Measurements from ENCODE around the gene CEMP1. TPM values are rescaled to one million over a fixed set of nuclear protein-coding genes. Genes with fewer than 3 reads are reported as not detected.
A peak's percentile ranks its signal among the peaks of the same experiment; 100 is the strongest.
"Not testable (repeated sequence)": the region's sequence is repeated elsewhere in the genome, so short reads cannot be mapped to it uniquely, and the experiment has no call there.

CEMP1 gene
- polyA plus RNA-seq, 4 donors, result 0.66 to 23.1 (median 1.1) TPM

DNA sequence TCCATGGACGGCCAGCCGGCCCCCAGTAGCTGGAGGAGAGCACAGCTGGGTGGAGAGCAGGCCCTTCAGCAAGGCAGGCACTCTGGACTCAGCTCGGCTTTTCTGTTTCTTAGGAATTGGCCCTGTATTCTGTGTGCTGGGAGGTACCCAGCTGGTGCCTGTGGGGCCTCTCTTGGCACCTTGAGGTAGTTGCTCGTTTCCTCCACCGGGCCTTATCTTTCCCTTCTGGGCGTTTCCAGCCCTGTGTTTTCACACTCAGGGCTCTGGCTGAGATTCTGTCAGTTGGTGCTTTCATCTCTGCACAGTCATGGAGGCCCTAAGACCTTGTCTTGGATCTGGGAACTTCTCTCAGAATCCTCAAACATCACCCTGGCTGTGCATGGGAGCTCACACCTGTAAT is 36.3 kb upstream of the CEMP1 start:
- not testable (repeated sequence) for H3K36me3 ChIP-seq (ENCODE audit: control insufficient read depth in 3 of 3, insufficient read depth in 2 of 3, low read depth in 1 of 3, low read length in 3 of 3); H3K4me3 ChIP-seq (ENCODE audit: low read depth in 1 of 3, low read length in 3 of 3); DNase-seq; H3K27ac ChIP-seq (ENCODE audit: low read depth in 1 of 3, low read length in 2 of 3); FAIRE-seq; H3K9me3 ChIP-seq (ENCODE audit: control insufficient read depth in 2 of 2, insufficient read depth in 1 of 2, low read depth in 1 of 2, low read length in 1 of 2); H3K27me3 ChIP-seq (ENCODE audit: control insufficient read depth in 3 of 3, insufficient read depth in 3 of 3, low read length in 3 of 3); H3K4me1 ChIP-seq (ENCODE audit: control insufficient read depth in 3 of 3, insufficient read depth in 2 of 3, low read depth in 1 of 3, low read length in 2 of 3)
- WGBS, 3 donors, result no CpG with 5 or more reads among the region's 6 CpGs

DNA sequence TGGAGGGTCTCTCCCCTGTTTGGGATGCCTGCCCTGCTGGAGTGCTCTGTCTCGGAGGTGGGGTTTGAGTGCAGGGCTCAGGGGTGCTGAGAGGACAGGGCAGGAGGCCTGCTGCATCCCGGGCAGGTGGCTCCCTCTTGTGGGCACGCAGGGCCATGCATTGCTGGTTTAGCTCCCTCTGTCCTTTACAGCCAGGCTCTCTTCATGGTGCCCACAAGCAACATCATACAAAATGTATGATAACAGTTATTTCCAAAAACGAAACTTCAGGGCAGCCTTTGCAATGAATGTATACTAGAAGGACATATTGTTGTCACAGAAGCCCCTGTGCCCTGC is 29.6 kb upstream of the CEMP1 start:
- H3K27me3 ChIP-seq (ENCODE audit: control insufficient read depth in 3 of 3, insufficient read depth in 3 of 3, low read length in 3 of 3); H3K9me3 ChIP-seq (ENCODE audit: control insufficient read depth in 2 of 2, insufficient read depth in 1 of 2, low read depth in 1 of 2, low read length in 1 of 2); H3K4me1 ChIP-seq (ENCODE audit: control insufficient read depth in 3 of 3, insufficient read depth in 2 of 3, low read depth in 1 of 3, low read length in 2 of 3); H3K4me3 ChIP-seq (ENCODE audit: low read depth in 1 of 3, low read length in 3 of 3); H3K27ac ChIP-seq (ENCODE audit: low read depth in 1 of 3, low read length in 2 of 3); DNase-seq; FAIRE-seq; H3K36me3 ChIP-seq (ENCODE audit: control insufficient read depth in 3 of 3, insufficient read depth in 2 of 3, low read depth in 1 of 3, low read length in 3 of 3): not testable (repeated sequence)
- 0 to 14% (median 4%) methylated on average over 1 to 2 of the region's 4 CpGs for WGBS, 3 donors

DNA sequence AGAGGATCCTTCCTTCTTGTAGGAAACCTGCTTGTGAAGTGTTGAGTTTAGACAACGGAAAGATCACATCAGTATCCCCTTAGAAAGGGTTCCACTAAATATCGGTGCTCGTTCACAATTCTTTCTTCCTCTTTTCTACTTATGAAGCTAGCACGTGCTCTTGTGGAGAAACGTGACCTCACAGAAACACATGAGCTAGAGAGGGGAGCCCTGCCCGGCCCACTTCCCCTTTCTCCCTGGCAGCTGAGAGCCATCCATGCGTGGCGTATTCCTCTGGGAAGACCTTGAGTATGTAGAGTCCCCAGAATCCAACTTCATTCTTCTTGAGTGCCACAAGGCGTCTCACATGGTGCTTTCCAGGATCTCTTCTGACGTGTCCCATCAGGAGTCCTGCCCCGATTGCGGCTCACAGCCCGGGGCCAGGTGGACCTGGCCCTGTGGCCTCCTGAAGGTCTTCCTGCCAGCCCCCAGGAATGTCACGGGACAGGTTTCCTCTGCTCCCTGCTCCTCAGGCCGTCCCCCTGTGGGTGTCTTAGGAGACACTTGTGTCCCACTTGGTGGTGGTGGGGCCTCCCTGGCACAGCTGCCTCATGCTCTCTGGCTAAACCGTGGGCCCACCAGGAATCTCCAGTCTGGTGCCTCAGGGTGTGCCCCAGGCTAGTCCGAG is 29.1 kb upstream of the CEMP1 start:
- not testable (repeated sequence) for H3K27ac ChIP-seq (ENCODE audit: low read depth in 1 of 3, low read length in 2 of 3); FAIRE-seq; H3K4me1 ChIP-seq (ENCODE audit: control insufficient read depth in 3 of 3, insufficient read depth in 2 of 3, low read depth in 1 of 3, low read length in 2 of 3); H3K27me3 ChIP-seq (ENCODE audit: control insufficient read depth in 3 of 3, insufficient read depth in 3 of 3, low read length in 3 of 3); H3K36me3 ChIP-seq (ENCODE audit: control insufficient read depth in 3 of 3, insufficient read depth in 2 of 3, low read depth in 1 of 3, low read length in 3 of 3); DNase-seq; H3K4me3 ChIP-seq (ENCODE audit: low read depth in 1 of 3, low read length in 3 of 3); H3K9me3 ChIP-seq (ENCODE audit: control insufficient read depth in 2 of 2, insufficient read depth in 1 of 2, low read depth in 1 of 2, low read length in 1 of 2)
- WGBS, 3 donors, result 69 to 89% (median 84%) methylated on average over 6 to 10 of the region's 17 CpGs

DNA sequence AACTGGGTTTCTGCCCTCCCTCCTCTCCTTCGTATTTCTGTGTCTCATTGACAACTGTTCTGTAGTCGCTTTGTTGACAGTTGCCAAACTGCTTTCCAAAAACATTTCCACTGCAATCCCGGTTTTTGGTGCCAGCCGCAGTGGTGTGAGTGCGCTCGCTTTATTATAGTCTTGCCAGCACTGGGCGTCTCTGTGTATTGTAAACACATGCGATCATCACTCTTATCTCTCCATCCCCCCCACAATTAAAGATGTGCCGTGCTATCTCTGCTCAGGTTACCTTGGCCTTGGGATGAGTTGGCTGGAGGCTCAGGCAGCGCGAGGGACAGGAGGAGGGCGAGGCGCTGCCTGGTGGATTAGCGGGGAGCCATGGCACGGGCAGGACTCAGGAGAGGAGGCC is 25.9 kb upstream of the CEMP1 start:
- not testable (repeated sequence) for H3K4me1 ChIP-seq (ENCODE audit: control insufficient read depth in 3 of 3, insufficient read depth in 2 of 3, low read depth in 1 of 3, low read length in 2 of 3); H3K27ac ChIP-seq (ENCODE audit: low read depth in 1 of 3, low read length in 2 of 3); DNase-seq; H3K27me3 ChIP-seq (ENCODE audit: control insufficient read depth in 3 of 3, insufficient read depth in 3 of 3, low read length in 3 of 3); H3K4me3 ChIP-seq (ENCODE audit: low read depth in 1 of 3, low read length in 3 of 3); FAIRE-seq; H3K36me3 ChIP-seq (ENCODE audit: control insufficient read depth in 3 of 3, insufficient read depth in 2 of 3, low read depth in 1 of 3, low read length in 3 of 3); H3K9me3 ChIP-seq (ENCODE audit: control insufficient read depth in 2 of 2, insufficient read depth in 1 of 2, low read depth in 1 of 2, low read length in 1 of 2)
- 85 to 96% (median 86%) methylated on average over 4 to 5 of the region's 15 CpGs for WGBS, 3 donors

- H3K27ac ChIP-seq (ENCODE audit: low read depth in 1 of 3, low read length in 2 of 3); H3K36me3 ChIP-seq (ENCODE audit: control insufficient read depth in 3 of 3, insufficient read depth in 2 of 3, low read depth in 1 of 3, low read length in 3 of 3); H3K9me3 ChIP-seq (ENCODE audit: control insufficient read depth in 2 of 2, insufficient read depth in 1 of 2, low read depth in 1 of 2, low read length in 1 of 2); H3K4me3 ChIP-seq (ENCODE audit: low read depth in 1 of 3, low read length in 3 of 3); H3K4me1 ChIP-seq (ENCODE audit: control insufficient read depth in 3 of 3, insufficient read depth in 2 of 3, low read depth in 1 of 3, low read length in 2 of 3); H3K27me3 ChIP-seq (ENCODE audit: control insufficient read depth in 3 of 3, insufficient read depth in 3 of 3, low read length in 3 of 3); FAIRE-seq; DNase-seq: not testable (repeated sequence)
- no CpG with 5 or more reads among the region's 13 CpGs for WGBS, 3 donors
Observed at GRCh38 chr16:2554709-2555425, 23.7 kb upstream of the CEMP1 start.

GRCh38 chr16:2551420-2551889 is 20.2 kb upstream of the CEMP1 start:
- peak; percentile 19 to 48 for DNase-seq
- not testable (repeated sequence) for H3K27me3 ChIP-seq (ENCODE audit: control insufficient read depth in 3 of 3, insufficient read depth in 3 of 3, low read length in 3 of 3); H3K36me3 ChIP-seq (ENCODE audit: control insufficient read depth in 3 of 3, insufficient read depth in 2 of 3, low read depth in 1 of 3, low read length in 3 of 3); H3K4me3 ChIP-seq (ENCODE audit: low read depth in 1 of 3, low read length in 3 of 3); H3K9me3 ChIP-seq (ENCODE audit: control insufficient read depth in 2 of 2, insufficient read depth in 1 of 2, low read depth in 1 of 2, low read length in 1 of 2); H3K4me1 ChIP-seq (ENCODE audit: control insufficient read depth in 3 of 3, insufficient read depth in 2 of 3, low read depth in 1 of 3, low read length in 2 of 3); FAIRE-seq
- 24 to 53% (median 31%) methylated on average over 10 to 11 of the region's 17 CpGs for WGBS, 3 donors
- peak overlapping the region in 2 of 3 donors; percentile 11 to 56 for H3K27ac ChIP-seq (ENCODE audit: low read depth in 1 of 3, low read length in 2 of 3)

- not testable (repeated sequence) for DNase-seq; H3K4me3 ChIP-seq (ENCODE audit: low read depth in 1 of 3, low read length in 3 of 3); H3K36me3 ChIP-seq (ENCODE audit: control insufficient read depth in 3 of 3, insufficient read depth in 2 of 3, low read depth in 1 of 3, low read length in 3 of 3); H3K27ac ChIP-seq (ENCODE audit: low read depth in 1 of 3, low read length in 2 of 3); H3K9me3 ChIP-seq (ENCODE audit: control insufficient read depth in 2 of 2, insufficient read depth in 1 of 2, low read depth in 1 of 2, low read length in 1 of 2); FAIRE-seq; H3K4me1 ChIP-seq (ENCODE audit: control insufficient read depth in 3 of 3, insufficient read depth in 2 of 3, low read depth in 1 of 3, low read length in 2 of 3); H3K27me3 ChIP-seq (ENCODE audit: control insufficient read depth in 3 of 3, insufficient read depth in 3 of 3, low read length in 3 of 3)
- WGBS, 3 donors, result no CpG with 5 or more reads among the region's 14 CpGs
Observed at GRCh38 chr16:2550283-2550878, 19.2 kb upstream of the CEMP1 start.

- H3K9me3 ChIP-seq (ENCODE audit: control insufficient read depth in 2 of 2, insufficient read depth in 1 of 2, low read depth in 1 of 2, low read length in 1 of 2); H3K4me3 ChIP-seq (ENCODE audit: low read depth in 1 of 3, low read length in 3 of 3); H3K27me3 ChIP-seq (ENCODE audit: control insufficient read depth in 3 of 3, insufficient read depth in 3 of 3, low read length in 3 of 3); FAIRE-seq; DNase-seq; H3K27ac ChIP-seq (ENCODE audit: low read depth in 1 of 3, low read length in 2 of 3): not testable (repeated sequence)
- WGBS, 3 donors, result 81 to 87% (median 82%) methylated on average over 13 to 14 of the region's 14 CpGs
- peaks cover 0 to 15% (median 4%) of the 10 kb centered on the region in 3 donors for H3K4me1 ChIP-seq (ENCODE audit: control insufficient read depth in 3 of 3, insufficient read depth in 2 of 3, low read depth in 1 of 3, low read length in 2 of 3)
- H3K36me3 ChIP-seq (ENCODE audit: control insufficient read depth in 3 of 3, insufficient read depth in 2 of 3, low read depth in 1 of 3, low read length in 3 of 3), result peaks cover 0 to 29% (median 2%) of the 10 kb centered on the region in 3 donors
Observed at GRCh38 chr16:2543771-2544170, 12.6 kb upstream of the CEMP1 start.
